SH-SY5Y (cell line): ENCODE data around the gene KDM1B.

ENCODE experiments used
- GATA2 ChIP-seq: IDR thresholded peaks from 2 replicates; pipeline ENCODE4 v1.6.1; 2011; ENCODE audit warnings: mild to moderate bottlenecking, low read depth, low read length
- GATA3 ChIP-seq: IDR thresholded peaks from 2 replicates; pipeline ENCODE4 v1.6.1; 2011; ENCODE audit warnings: low read depth, mild to moderate bottlenecking, low read length, moderate library complexity

GRCh38 chr6:18177286-18177965 lies 22.2 kb downstream of the KDM1B start:
- TF ChIP-seq GATA2 (no peak), GATA3 (no peak)
